ENCODE measurements around the gene NPLOC4.

DNA sequence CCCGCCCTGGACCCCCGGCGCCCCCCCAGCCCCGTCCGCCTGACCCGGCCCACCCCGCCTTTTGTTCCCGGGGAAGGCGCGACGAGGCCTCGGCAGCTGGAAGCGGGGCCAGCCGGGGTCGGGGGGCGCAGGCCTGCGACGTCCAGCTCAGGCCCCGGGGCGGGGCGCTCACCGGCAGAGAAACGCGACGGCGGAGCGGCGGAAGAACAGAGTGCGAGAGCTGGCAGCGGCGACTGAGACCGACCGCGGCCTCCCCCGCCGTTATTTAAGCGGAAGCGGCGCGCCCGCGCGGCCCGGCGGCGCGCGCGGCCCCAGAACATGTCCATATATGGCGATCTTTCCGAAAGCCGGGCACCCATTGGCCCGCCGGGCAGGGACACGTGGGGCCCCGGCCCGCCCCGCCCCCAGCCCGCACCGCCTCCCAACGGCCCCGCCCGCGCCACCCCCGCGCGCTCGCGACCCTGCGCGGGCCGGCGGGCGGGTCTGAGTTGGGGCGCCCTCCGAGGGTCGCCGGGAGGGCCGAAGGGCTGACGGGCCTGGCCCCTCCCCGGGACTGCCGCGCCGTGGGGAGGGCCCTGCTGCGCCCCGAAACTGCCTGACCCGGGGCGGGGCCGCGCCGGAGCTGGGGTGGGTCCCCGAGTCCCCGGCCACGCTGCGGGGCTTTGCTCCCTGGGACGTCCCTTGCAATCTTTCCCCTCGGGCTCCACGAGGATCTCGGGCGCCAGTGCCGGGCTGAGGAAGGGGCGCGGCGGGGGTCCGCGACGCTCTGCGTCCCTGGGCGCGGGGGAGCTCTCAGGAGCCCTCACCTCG lies 124.1 kb downstream of the NPLOC4 start, which contains the start of gene ACTG1:
- TF ChIP-seq, protein P1, sequence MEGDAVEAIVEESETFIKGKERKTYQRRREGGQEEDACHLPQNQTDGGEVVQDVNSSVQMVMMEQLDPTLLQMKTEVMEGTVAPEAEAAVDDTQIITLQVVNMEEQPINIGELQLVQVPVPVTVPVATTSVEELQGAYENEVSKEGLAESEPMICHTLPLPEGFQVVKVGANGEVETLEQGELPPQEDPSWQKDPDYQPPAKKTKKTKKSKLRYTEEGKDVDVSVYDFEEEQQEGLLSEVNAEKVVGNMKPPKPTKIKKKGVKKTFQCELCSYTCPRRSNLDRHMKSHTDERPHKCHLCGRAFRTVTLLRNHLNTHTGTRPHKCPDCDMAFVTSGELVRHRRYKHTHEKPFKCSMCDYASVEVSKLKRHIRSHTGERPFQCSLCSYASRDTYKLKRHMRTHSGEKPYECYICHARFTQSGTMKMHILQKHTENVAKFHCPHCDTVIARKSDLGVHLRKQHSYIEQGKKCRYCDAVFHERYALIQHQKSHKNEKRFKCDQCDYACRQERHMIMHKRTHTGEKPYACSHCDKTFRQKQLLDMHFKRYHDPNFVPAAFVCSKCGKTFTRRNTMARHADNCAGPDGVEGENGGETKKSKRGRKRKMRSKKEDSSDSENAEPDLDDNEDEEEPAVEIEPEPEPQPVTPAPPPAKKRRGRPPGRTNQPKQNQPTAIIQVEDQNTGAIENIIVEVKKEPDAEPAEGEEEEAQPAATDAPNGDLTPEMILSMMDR (IDR thresholded peaks at IDR 0.05; ENCODE audit: borderline replicate concordance, extremely low read depth, low read length, poor library complexity, severe bottlenecking): no peak
- no peak for TF ChIP-seq EZH2 (IDR thresholded peaks at IDR 0.05; ENCODE audit: borderline replicate concordance, low read depth, low read length, severe bottlenecking)

All from DND-41 (cell line).